Activated B cell treated with CpG ODN at 0.5 μM for 24 hours (primary cell): Measurements from ENCODE around the gene TGM5. TPM values are rescaled to one million over a fixed set of nuclear protein-coding genes. Genes with fewer than 3 reads are reported as not detected.

Source experiments
- ATAC-seq: fragments of 200-7000 bp; cut with Tn5 transposase; one replicate; pipeline ENCODE4 v1.10.0; 2021; ENCODE audit warnings: low read depth, mild to moderate bottlenecking, moderate library complexity
- CTCF ChIA-PET: fragments of 350-600 bp; sonication (Branson Sonifier 250); formaldehyde crosslinking; loops from one replicate; lab custom pipeline; 2021; ENCODE audit warnings: antibody characterized with exemption; lab: Charles Lee
- POLR2A ChIA-PET: fragments of 350-600 bp; sonication (Branson Sonifier 250); formaldehyde crosslinking; loops from one replicate; lab custom pipeline; 2021; ENCODE audit warnings: antibody characterized with exemption; lab: Charles Lee
- DNase-seq: peaks from one replicate; pipeline ENCODE4 v3.0.0; 2022
- H3K27ac Mint-ChIP-seq: one replicate; pipeline ENCODE4 v1.8.0; 2020; ENCODE audit warnings: mixed read lengths
- H3K27me3 Mint-ChIP-seq: one replicate; pipeline ENCODE4 v1.8.0; 2021; ENCODE audit warnings: mixed read lengths
- H3K36me3 Mint-ChIP-seq: one replicate; pipeline ENCODE4 v1.8.0; 2021; ENCODE audit warnings: low read depth, mixed read lengths
- H3K4me1 Mint-ChIP-seq: one replicate; pipeline ENCODE4 v1.8.0; 2021; ENCODE audit warnings: mixed read lengths
- H3K4me3 Mint-ChIP-seq: one replicate; pipeline ENCODE4 v1.8.0; 2020; ENCODE audit warnings: mild to moderate bottlenecking, mixed read lengths
- H3K9me3 Mint-ChIP-seq: one replicate; pipeline ENCODE4 v1.8.0; 2020; ENCODE audit warnings: mixed read lengths
- intact Hi-C: fragments of 100-400 bp; cut with micrococcal nuclease; formaldehyde crosslinking; loops from one replicate; pipeline ENCODE4 v1.15.1; 2024
- total RNA-seq: library from RNA; stranded (reverse); gene quantifications from 2 replicates; pipeline ENCODE4 v1.2.3, GENCODE V29; 2022
- TF ChIP-seq, protein P1 (sequence below): fragments of 200-600 bp; IDR thresholded peaks from one replicate; pipeline ENCODE4 v1.8.0; 2022; ENCODE audit warnings: antibody characterized with exemption, mild to moderate bottlenecking

Gene TGM5
- total RNA-seq, 1 donor from 2014 or later, result 0.11 TPM

DNA sequence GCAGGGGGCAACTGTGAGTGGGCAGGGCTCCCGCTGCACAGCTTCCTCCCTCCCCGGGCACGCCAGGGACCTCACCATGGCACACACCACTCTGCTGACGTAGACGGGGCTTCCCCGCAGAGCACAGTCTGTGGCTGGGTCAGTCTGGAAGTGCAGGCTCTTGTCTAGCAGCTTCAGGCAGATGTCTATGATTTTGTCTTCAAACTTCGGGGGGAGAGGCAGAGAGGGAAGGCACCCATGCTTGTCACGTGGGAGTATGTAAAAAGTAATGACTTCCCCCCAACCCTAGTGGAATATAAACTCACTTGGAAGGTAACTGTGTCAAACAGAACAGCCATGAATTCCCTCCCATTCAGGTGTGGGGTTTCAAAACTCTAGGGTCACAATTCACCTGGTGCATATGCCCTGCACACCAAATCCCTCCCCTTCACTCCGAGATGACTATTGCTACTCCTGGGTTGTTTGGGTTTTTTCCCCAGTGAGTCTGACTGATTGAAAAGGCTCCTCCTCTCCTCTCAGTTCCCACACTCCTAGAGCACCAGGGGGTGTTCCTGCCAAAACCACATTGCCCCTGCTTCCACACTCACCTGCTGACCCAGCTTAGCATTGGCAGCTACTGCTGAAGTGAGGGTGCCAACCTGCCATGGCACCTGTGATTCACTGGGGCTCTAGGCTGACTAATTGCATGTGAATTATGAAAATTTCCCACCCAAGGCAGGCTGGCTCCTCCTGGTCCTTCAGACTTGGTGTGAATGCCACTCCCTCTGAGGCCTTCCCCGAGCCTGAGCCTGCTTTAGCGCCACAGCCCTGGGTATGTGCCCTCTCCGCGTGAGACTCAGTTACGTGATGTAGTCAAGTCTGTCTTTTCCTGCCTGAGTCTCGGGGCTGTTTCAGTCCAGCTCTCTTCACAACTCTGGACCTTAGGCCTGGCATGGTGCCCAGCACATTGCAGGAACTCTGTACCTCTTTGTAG lies 13.0 kb downstream of the TGM5 start:
- no peaks in the 10 kb centered on the region for H3K36me3 Mint-ChIP-seq
- peak overlapping the region; percentile 73 for H3K27ac Mint-ChIP-seq
- peak overlapping the region; percentile 44 for H3K4me3 Mint-ChIP-seq

DNA sequence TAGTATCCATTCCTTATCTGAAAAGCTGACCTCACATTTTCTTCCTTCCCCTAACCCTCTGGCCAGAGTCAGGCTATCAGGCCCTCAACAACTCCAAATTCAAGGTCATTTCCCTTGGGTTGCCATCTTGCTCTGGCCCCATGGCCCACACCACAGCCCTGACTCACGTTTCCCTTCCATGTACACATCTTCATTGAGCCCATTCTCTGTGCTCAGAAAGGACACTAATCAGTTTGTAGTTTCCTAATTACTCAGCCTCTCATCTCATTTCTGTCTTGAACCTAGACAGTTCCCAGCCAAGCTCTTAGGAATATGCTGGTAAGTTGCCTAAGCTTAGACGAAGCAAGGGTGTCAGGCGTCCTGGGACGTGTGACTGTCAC lies 14.9 kb downstream of the TGM5 start:
- Mint-ChIP-seq H3K4me1 (peaks cover 31% of the 10 kb centered on the region), H3K27ac (no peak overlapping the region), H3K36me3 (no peaks in the 10 kb centered on the region), H3K9me3 (no peaks in the 10 kb centered on the region), H3K4me3 (no peak overlapping the region), H3K27me3 (no peaks in the 10 kb centered on the region)
- DNase-seq (no peak), ATAC-seq (no peak)
- POLR2A ChIA-PET, result no interaction called here
- TF ChIP-seq, protein P1, sequence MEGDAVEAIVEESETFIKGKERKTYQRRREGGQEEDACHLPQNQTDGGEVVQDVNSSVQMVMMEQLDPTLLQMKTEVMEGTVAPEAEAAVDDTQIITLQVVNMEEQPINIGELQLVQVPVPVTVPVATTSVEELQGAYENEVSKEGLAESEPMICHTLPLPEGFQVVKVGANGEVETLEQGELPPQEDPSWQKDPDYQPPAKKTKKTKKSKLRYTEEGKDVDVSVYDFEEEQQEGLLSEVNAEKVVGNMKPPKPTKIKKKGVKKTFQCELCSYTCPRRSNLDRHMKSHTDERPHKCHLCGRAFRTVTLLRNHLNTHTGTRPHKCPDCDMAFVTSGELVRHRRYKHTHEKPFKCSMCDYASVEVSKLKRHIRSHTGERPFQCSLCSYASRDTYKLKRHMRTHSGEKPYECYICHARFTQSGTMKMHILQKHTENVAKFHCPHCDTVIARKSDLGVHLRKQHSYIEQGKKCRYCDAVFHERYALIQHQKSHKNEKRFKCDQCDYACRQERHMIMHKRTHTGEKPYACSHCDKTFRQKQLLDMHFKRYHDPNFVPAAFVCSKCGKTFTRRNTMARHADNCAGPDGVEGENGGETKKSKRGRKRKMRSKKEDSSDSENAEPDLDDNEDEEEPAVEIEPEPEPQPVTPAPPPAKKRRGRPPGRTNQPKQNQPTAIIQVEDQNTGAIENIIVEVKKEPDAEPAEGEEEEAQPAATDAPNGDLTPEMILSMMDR, result no peak
- CTCF ChIA-PET, result no interaction called here
- intact Hi-C loops, result no loop called here

More for the DNA sequence above, 13.0 kb downstream of the TGM5 start:
- Mint-ChIP-seq H3K4me1 (peaks cover 31% of the 10 kb centered on the region), H3K9me3 (no peaks in the 10 kb centered on the region), H3K27me3 (no peaks in the 10 kb centered on the region)
- ChIA-PET POLR2A (no interaction called here), CTCF (interaction anchor here (1.0 to 1.7 kb wide), 3 partner anchors 28 to 32 kb away, joined by 4 to 5 read pairs (median 5); no protein-coding TSS in a partner anchor)
- TF ChIP-seq, protein P1, result no peak
- intact Hi-C loops, result loop anchor here (1.0 kb wide), 1 partner anchor 17 kb away; no protein-coding TSS in a partner anchor
- ATAC-seq (peak; percentile 85), DNase-seq (peak; percentile 32)

DNA sequence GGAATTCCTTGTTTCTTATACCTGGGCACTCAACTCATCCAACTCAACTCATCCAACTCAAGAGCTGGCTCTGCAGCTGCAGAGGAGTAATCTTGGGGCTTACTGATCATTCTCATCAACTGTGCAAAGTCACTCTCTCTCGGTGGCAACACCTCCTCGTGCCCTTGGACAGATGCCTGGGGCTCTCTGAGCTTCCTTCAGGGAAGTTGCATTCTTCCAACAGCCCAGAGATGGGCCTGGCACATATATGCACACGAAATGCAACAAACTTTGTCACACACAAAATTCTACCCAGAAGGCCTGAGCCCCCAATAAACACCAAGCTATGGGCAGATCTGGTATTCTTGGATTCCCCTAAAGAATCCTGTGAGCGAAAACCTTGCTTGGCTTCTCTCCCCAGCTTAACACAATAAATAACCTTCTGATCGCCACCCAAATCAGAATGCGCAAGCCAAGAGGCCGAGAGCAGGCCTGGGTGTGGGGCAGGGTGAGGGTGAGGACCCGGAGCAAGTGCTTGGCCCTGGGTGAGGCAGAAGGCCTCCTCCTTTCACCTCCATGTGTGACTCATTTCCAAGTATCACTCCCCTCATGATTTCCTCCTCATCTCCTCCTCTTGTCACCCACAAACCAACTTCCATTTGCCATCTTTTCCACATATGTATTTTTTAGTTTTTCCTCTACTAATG lies 15.4 kb downstream of the TGM5 start:
- ATAC-seq (no peak), DNase-seq (no peak)
- ChIA-PET CTCF (interaction anchor here (1.5 kb wide), 1 partner anchor 26 kb away, joined by 5 read pairs; no protein-coding TSS in a partner anchor), POLR2A (no interaction called here)
- TF ChIP-seq, protein P1, result no peak
- Mint-ChIP-seq H3K4me1 (peaks cover 31% of the 10 kb centered on the region), H3K4me3 (no peak overlapping the region), H3K36me3 (no peaks in the 10 kb centered on the region), H3K27ac (no peak overlapping the region), H3K27me3 (no peaks in the 10 kb centered on the region), H3K9me3 (no peaks in the 10 kb centered on the region)
- intact Hi-C loops, result no loop called here

DNA sequence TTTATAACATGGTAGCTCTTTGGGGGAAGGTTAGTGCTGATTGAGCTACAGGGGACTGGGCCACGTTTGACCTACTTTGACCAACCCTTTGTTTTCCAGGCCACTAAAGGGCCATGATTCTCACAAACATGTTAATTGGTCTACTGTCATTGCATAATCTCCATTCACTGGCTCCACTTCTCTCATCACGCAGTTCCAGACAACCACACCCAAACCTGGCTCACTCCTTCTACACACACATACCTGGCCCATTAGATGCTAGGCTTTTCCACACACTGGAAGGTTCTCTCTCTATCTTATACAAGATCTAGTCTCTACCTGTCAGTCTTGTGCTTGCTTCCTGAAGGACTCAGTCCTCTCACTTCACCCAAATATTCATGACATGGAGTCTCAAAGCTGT lies 15.9 kb downstream of the TGM5 start:
- H3K4me3 Mint-ChIP-seq, result no peak overlapping the region
- DNase-seq, result no peak
- CTCF ChIA-PET, result interaction anchor here (1.5 kb wide), 1 partner anchor 25 kb away, joined by 5 read pairs; no protein-coding TSS in a partner anchor
- H3K4me1 Mint-ChIP-seq, result peaks cover 31% of the 10 kb centered on the region
- H3K36me3 Mint-ChIP-seq, result no peaks in the 10 kb centered on the region
- H3K27me3 Mint-ChIP-seq, result no peaks in the 10 kb centered on the region
- no peak overlapping the region for H3K27ac Mint-ChIP-seq
- POLR2A ChIA-PET, result no interaction called here
- TF ChIP-seq, protein P1, result no peak
- ATAC-seq, result no peak
- no peaks in the 10 kb centered on the region for H3K9me3 Mint-ChIP-seq
- intact Hi-C loops, result no loop called here
